ENCODE measurements around the gene LGALS8.
"Not testable (repeated sequence)": the region's sequence is repeated elsewhere in the genome, so short reads cannot be mapped to it uniquely, and the experiment has no call there.

Gene LGALS8

DNA sequence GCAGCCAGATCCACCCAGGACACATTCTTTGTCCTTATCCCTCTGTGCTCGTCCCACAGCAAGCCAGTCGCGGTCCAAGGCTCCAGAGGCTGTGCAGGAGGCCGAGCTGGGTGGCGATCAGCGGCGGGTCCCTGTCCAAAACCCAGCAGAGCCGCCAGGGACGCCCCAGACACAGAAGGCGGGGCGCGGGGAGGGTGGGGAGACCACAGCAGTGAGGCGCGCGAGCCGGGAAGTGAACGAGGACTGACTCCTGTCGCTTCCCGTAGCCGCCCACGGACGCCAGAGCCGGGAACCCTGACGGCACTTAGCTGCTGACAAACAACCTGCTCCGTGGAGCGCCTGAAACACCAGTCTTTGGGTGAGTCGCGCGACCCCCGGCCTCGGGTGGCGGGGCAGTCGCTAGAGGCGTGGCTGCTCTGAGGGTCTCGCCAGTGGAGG lies at the start of gene LGALS8:
LGALS8 (plus strand) TSS at position 279 of the 438 bp plus-strand sequence. CDS start 2,089 bp downstream, outside the sequence.
- DNase-seq (ENCODE audit: low read depth in 1 of 2, low spot score in 1 of 2) = peak; percentile 72 to 74

DNA sequence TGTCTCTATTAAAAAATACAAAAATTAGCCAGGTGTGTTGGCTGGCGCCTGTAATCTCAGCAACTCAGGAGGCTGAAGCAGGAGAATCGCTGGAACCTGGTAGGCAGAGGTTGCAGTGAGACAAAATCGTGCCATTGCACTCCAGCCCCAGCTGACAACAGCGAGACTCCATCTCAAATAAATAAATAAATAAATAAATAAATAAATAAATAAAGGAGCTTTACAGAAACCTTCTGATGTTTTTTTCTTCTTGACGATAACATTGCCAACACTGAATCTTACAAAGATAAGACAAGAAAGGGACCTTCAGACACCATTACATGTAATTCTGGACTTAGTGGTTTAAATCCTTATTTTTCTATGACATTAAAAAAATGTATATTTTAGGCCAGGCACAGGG lies 47.8 kb upstream of the LGALS8 start:
- DNase-seq (ENCODE audit: low read depth in 1 of 2, low spot score in 1 of 2) = no peak

DNA sequence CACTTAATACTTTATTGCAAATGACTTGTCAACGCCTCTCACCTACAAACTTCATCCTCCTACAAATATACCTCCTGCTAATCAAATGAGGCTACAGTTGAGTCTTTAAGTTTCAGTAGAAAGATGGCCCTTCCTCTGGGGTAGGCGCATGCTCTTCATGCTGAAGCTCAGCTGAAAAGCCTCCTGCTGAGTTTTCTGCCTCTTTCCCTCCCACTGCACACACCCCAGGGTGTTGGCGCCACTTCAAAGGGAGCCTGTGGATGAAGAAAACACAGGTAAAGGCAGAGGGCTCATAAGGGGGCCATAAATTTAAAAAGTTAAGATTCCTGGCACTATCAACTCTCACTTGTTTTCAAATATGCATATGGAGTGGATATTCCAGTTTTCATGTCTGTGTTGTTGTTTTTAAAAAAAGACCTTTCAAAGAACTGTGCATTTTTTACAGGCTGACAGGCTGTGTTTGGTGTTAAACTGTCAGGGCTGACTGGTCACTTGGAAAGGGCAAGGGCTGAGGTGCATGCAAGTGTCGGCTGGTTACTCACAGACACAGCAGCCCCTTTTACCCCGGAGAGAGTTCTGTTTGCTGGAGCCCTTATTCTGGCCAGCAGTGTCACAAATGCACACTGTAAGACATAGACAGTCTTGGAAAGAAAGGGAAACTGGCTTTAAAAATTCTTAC lies 42.9 kb upstream of the LGALS8 start:
- DNase-seq (ENCODE audit: low read depth in 1 of 2, low spot score in 1 of 2) = no peak

DNA sequence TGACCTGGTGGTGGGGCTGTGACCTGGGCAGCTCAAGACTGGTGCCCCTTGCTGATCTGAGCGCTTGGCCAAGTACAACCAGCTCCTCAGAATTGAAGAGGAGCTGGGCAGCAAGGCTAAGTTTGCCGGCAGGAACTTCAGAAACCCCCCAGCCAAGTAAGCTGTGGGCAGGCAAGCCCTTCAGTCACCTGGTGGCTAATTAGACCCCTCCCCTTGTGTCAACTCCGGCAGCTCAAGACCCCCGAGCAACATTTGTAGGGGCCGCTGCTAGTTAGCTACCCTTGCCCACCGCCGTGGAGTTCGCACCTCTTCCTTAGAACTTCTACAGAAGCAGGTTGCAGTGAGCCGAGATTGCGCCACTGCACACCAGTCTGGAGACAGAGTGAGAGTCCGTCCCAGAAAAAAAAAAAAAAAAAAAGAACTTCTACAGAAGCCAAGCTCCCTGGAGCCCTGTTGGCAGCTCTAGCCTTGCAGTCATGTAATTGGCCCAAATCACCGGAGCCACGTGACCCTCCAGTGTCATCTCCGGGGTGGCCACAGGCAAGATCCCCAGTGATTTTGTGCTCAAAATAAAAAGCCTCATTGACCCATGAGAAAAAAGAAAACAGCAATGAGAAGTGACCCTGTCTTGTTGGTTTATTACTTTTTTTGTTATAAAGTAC lies 39.3 kb upstream of the LGALS8 start:
- DNase-seq (ENCODE audit: low read depth in 1 of 2, low spot score in 1 of 2) = no peak

DNA sequence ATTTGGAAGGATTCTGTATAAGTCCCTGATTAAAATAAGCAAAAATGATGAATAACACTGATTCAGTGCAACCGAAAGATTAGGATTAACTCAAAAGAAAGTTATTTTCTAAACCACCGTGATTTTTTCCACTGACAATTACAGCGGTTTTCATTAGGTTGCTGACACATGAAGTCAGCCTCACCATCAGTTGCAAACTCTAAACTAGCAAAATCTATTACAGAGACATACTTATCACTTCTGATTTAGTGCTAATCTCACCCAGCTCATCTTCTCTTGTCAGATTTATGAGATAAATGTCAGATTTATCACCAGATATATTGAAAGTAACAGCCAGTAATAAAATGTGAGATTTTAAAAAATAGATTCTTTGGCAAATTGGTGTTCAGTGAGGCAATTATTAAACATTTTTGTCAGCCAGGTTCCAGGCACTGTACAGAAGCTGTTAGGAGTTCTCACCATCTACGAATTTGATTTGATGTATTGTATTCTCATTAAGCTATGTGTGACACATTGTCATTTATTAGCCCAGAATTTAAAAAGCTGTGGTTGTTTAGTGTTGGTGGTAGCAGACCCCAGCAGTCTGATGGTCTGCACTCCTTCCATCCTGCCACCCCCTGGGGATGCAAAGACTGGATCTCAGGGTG lies 37.3 kb upstream of the LGALS8 start:
- DNase-seq (ENCODE audit: low read depth in 1 of 2, low spot score in 1 of 2) = no peak

DNA sequence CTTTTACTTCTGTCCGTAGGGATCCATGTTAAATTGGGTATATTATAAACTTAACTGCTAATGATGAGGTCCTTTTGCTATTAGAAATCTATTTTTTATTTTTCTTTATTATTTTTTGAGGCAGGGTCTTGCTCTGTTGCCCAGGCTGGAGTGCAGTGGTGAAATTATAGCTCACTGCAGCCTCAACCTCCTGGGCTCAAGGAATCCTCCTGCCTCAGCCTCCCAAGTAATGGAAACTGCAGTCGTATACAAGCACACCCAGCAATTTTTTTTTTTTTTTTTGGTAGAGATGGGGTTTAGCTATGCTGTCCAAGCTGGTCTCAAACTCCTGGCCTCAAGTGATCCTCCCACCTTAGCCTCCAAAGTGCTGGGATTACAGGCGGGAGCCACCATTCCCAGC lies 34.6 kb upstream of the LGALS8 start:
- not testable (repeated sequence) for DNase-seq (ENCODE audit: low read depth in 1 of 2, low spot score in 1 of 2)

DNA sequence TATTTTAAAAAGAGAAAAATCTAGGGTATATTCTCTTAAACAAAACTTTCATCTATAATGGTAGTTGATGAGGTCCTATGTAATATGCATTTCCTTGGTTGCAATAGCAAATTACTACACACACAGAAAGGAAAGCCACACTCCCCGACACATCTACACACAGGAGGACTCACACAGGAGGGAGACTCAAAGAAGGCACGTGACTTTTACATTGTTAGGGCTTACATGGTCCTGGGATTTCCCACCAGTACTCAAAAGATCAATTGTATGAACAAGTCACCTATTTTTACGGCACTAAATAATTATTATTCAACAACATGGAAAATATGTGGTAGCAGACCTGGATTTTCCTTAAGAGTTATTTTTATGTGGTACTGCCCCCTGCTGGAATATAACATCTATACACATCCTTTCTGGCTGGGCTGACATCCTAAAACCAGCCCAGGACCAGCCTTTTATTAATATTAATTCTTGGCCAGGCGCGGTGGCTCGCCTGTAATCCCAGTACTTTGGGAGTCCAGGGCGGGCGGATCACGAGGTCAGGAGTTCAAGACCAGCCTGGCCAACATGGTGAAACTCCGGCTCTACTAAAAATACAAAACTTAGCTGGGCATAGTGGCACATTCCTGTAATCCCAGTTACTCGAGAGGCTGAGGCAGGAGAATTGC lies 33.9 kb upstream of the LGALS8 start:
- DNase-seq (ENCODE audit: low read depth in 1 of 2, low spot score in 1 of 2) = no peak

DNA sequence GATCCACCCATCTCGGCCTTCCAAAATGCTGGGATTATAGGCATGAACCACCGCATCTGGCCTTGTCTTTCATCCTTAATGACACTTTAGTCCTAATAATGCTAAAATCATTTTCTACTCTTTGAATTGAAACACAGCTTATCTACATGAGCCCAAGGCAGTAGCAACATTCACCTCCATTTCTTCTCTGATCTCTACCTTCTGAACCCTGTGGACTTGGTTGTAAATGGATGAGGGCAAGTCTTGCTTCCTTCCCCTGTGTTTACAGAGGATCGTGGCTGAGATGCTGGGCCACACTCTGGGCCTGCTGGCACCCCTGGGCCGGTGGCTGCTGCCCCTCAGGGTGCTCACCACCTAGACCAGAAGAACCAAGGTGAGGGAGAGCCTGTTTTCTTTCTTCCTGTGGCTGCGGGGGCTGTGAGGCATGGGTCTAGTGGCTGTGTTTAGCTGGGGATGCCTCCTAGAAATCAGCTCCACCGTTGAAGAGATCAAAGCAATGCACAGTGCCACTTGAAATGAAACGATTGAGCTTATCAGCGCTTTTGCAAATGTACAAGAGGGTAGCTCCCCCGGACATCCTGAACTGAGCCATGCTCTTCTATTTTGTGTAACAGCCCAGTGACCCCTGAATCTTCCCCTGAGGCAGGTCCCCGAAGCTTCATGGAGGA lies 32.2 kb upstream of the LGALS8 start:
- no peak for DNase-seq (ENCODE audit: low read depth in 1 of 2, low spot score in 1 of 2)

DNA sequence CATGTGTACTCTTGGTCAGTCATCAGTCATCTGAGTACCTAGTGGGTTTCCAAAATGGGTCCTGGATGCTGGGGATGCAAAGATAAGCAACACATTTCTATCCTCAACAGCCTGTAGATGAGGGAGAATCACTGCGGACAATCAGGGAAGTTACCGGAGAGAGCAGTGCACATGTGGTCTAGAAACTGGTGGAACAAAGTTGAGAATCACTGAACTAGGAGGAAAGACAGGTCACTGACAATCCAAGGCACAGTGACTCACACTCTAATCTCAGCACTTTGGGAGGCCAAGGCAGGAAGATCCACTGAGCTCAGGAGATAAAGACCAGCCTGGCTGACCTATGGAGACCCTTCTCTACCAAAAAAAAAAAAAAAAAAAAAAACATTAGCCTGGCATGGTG lies 31.4 kb upstream of the LGALS8 start:
- no peak for DNase-seq (ENCODE audit: low read depth in 1 of 2, low spot score in 1 of 2)

DNA sequence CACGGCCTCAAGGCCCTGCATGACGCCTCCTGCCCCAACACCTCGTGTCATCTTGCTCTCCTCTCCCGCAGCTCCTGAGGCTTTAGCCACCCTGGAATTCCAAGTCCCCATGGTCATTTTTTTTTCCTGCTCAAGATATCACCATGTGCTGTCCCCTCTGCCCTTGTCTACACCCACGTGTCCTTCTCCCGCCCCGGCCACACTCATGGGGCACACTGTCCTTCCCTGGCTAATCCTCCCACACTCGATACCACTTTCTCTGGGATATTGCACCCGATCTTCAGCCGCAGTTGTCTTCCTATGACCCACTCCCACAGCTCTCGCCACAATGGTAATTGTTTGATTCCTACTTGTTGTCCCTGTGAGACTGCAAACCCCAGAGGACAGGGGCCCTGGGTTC lies 29.7 kb upstream of the LGALS8 start:
- no peak for DNase-seq (ENCODE audit: low read depth in 1 of 2, low spot score in 1 of 2)

DNA sequence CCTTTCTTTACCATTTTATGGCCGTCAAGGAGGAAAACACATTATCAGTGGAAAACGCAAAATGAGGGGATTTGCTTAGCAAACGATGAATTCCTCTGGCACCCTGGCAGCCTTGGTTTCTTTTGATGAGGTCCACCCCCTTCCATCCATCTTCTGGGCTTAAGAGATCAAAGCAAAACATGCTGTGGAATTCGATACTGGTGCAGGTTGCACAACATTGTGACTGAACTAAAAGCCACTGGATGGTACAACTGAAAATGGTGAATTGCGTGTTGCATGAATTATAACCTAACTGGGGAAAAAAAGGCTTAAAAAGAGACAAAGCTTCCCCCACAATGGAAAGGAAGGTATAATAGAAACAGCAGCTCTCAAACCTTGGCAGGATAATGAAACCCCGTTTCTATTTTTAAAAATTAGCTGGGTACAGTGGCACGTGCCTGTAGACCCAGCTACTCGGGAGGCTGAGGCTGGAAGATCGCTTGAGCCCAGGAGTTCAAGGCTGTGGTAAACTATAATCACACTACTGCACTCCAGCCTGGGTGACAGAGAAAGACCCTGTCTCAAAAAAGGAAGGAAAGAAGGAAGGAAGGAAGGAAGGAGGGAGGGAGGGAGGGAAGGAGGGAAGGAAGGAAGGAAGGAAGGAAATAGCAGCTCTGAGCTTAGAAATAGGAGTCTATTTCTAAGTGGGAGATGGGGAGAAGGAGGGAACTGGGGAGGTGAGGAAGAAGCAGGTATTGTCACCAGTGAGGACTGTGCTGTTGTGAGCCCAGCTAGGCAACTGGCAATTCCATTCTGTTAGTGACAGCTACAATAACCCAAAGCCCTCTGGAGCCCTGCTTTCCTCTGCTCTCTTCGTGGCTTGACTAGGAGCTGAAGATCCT lies 29.0 kb upstream of the LGALS8 start:
- no peak for DNase-seq (ENCODE audit: low read depth in 1 of 2, low spot score in 1 of 2)

DNA sequence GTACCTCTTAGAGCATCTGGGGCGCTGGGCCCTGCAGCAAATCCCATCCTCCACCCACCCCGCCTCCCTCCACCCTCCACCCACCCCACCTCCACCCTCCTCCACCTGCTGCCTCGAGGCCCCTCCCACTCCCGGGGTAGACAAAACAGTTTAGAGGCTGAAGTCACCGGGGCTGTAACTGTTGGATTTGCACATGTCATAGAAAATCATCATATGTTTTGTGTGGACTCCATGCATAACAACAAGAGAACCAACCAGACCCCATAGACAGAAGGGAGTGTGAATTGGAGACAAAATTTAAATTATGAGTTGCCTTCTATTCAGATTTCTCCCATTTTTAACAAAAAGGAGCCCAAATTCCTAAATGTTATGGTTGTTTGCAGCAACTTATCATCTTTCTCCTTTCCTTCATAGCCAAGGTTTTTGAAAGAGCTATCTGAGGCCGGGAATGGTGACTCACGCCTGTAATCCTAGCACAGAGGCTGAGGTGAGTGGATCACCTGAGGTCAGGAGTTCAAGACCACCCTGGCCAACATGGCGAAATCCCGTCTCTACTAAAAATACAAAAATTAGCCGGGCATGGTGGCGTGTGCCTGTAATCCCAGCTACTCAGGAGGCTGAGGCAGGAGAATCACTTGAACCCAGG lies 28.2 kb upstream of the LGALS8 start:
- no peak for DNase-seq (ENCODE audit: low read depth in 1 of 2, low spot score in 1 of 2)

DNA sequence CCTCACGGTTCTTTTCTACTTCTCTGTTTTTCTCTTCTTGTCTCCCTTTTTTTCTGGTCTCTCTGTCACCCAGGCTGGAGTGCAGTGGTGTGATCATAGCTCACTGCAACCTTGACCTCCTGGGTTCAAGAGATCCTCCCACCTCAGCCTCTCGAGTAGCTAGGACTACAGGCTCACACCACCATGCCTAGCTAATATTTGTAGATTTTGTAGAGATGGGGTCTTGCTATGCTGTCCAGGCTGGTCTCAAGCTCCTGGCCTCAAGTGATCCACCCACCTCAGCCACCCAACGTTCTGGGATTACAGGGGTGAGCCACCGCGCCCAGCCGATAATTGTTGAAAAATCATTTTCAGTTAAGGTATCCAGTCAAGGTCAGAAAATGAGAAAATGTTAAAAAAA lies 25.9 kb upstream of the LGALS8 start:
- DNase-seq (ENCODE audit: low read depth in 1 of 2, low spot score in 1 of 2) = no peak

DNA sequence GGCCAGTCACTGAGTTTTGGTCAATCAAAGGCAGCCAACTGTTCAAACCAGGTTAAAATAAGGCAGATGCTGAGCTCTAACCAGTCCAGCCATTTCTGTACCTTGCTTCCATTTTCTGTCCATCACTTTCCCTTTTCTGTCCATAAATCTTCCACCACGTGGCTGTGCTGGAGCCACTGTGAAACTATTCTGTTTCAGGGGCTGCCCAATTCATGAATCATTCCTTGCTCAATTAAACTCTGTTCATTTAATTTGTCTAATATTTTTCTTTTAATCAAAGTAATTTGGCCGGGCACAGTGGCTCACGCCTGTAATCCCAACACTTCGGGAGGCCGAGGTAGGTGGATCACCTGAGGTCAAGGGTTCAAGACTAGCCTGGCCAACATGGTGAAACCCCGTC lies 22.7 kb upstream of the LGALS8 start:
- no peak for DNase-seq (ENCODE audit: low read depth in 1 of 2, low spot score in 1 of 2)

DNA sequence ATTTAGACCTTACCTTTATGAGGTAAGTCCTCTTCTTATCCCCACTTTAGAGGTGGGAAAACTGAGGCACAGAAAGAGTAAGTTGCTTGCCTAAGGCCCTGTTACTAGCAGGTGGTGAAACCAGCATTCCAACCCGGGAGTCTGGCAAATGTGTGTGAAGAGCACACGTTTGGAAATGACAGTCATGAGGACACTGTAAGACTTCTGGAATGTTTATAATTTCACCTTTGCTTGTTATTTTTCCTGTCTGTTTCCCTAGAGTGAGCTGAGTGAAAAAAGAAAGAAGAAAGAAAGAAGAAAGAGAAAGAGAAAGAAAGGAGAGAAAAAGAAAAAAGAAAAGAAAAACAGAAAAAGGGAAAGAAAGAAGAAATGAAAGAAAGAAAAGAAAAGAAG lies 21.2 kb upstream of the LGALS8 start:
- DNase-seq (ENCODE audit: low read depth in 1 of 2, low spot score in 1 of 2) = no peak

DNA sequence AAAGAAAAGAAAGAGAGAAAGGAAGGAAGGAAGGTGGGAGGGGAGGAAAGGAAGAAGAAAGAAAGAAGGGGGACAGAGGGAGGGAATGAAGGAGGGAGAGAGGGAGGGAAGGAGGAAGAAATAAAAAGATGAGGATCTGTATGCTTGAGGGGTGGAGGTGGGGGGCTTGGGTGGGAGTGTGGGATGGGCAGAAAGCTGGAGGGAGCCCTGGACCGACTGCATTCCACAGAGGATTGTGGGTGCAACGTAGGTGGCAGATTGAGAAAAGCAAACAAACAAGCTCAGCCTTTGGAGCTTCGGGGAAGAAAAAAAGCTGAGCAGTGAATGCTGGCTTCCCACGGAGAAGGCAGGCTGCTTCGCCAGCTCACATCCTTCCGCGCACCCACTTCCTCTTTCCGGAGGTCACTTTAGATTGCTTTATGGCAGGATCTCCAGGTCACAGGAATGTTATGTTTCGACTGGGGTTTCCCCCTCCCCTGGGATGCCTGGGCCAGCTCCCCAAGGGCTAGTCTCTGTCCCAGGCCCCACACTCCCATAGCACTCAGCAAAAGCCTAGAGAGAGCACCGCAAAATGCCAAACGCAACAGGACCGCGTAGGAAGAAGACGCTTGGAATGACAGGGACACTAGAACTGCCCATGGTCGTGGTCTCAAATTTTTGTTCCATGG lies 20.7 kb upstream of the LGALS8 start:
- DNase-seq (ENCODE audit: low read depth in 1 of 2, low spot score in 1 of 2) = no peak

DNA sequence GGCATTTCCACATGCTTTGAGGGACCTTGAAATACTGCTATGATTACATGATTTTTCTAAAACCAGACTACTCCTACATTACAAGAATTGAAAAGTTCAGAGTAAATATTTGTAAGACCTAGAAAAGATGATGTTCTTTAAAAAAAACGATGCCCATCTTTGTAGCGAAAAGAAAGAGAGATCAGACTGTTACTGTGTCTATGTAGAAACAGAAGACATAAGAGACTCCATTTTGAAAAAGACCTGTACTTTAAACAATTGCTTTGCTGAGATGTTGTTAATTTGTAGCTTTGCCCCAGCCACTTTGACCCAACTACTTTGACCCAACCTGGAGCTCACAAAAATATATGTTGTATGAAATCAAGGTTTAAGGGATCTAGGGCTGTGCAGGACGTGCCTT lies 19.4 kb upstream of the LGALS8 start:
- DNase-seq (ENCODE audit: low read depth in 1 of 2, low spot score in 1 of 2) = not testable (repeated sequence)

DNA sequence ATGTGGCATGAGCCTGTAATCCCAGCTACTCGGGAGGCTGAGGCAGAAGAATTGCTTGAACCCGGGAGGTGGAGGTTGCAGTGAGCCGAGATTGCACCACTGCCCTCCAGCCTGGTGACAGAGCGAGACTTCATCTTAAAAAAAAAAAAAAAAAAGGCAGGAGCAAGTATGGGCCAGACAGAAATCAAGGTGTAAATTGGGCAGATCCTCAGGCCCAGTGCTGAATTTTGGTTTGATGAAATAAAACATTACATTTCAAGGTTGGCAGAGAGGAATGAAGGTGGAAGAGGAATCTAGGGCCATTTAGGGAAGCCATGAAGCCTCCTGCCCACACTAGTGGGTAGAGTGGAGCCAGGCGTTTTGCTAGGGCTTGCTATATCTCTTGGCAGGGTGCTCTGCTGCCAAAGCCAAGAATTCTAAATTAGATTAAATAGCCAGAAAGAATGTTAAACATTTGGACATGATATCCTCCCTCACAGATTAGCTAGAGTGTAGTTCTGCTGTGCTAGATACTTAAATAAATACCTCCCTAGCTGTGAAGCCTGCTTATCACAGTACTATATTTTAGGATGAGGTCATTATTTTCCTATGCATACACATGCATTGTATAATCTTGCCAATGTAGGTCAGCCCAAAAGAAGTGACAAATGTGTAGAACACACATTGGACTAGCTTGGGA lies 16.6 kb upstream of the LGALS8 start:
- no peak for DNase-seq (ENCODE audit: low read depth in 1 of 2, low spot score in 1 of 2)

DNA sequence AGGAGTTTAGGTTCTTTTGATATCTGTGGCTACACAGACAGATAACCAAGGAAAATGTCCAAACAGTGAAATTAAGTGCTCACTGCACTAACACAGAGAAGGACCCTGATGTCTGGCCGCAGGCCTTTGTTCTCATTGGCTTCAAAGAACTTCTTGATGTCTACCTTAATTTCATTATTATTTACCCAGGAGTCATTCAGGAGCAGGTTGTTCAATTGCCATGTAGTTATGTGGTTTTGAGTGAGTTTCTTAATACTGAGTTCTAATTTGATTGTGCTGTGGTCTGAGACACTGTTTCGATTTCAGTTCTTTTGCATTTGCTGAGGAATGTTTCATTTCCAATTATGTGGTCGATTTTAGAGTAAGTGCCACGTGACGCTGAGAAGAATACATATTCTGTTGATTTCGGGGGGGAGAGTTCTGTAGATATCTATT lies 15.2 kb upstream of the LGALS8 start:
- no peak for DNase-seq (ENCODE audit: low read depth in 1 of 2, low spot score in 1 of 2)

Measured in activated T-helper 1 cell treated with anti-CD3 and anti-CD28 coated beads, Interleukin-2, amount 50 U/mL, for 16 hours (primary cell).